WTC11 (cell line): ENCODE results near the gene CCBE1. TPM values are rescaled to one million over a fixed set of nuclear protein-coding genes. Genes with fewer than 3 reads are reported as not detected.

Experiments used
- ATAC-seq: fragments of 200-7000 bp; cut with Tn5 transposase; 2 replicates; pipeline ENCODE4 v1.10.0; 2021; ENCODE audit warnings: mild to moderate bottlenecking, moderate library complexity
- CTCF ChIA-PET: fragments of 300-600 bp; sonication (Branson Sonifier 250); formaldehyde crosslinking; loops from one replicate; lab custom pipeline; 2021; ENCODE audit warnings: antibody characterized with exemption; lab: Charles Lee
- POLR2A ChIA-PET: fragments of 350-600 bp; sonication (Branson Sonifier 250); formaldehyde crosslinking; loops from one replicate; lab custom pipeline; 2021; ENCODE audit warnings: antibody characterized with exemption; lab: Charles Lee
- DNase-seq: peaks from one replicate; pipeline ENCODE4 v3.0.0; 2021; ENCODE audit warnings: low spot score
- H3K27ac Mint-ChIP-seq: 2 replicates; pipeline ENCODE4 v1.8.0; 2021; ENCODE audit warnings: mixed read lengths
- H3K27me3 Mint-ChIP-seq: 2 replicates; pipeline ENCODE4 v1.8.0; 2021; ENCODE audit warnings: low read depth, mild to moderate bottlenecking, moderate library complexity, mixed read lengths
- H3K36me3 Mint-ChIP-seq: 2 replicates; pipeline ENCODE4 v1.8.0; 2021; ENCODE audit warnings: mixed read lengths
- H3K4me1 Mint-ChIP-seq: 2 replicates; pipeline ENCODE4 v1.8.0; 2022; ENCODE audit warnings: mixed read lengths
- H3K4me3 Mint-ChIP-seq: 2 replicates; pipeline ENCODE4 v1.8.0; 2021; ENCODE audit warnings: mild to moderate bottlenecking, moderate library complexity, mixed read lengths
- H3K9me3 Mint-ChIP-seq: 2 replicates; pipeline ENCODE4 v1.8.0; 2021; ENCODE audit warnings: mixed read lengths
- CREM ChIP-seq: sonication (generic); formaldehyde crosslinking; IDR thresholded peaks from 2 replicates; pipeline ENCODE4 v1.8.1; 2022; ENCODE audit warnings: mild to moderate bottlenecking, missing genetic modification reagents, moderate library complexity
- ELF4 ChIP-seq: sonication (generic); formaldehyde crosslinking; IDR thresholded peaks from 2 replicates; pipeline ENCODE4 v1.8.1; 2022; ENCODE audit warnings: low read depth, mild to moderate bottlenecking, moderate library complexity, missing genetic modification reagents
- ESRRA ChIP-seq: sonication (generic); formaldehyde crosslinking; IDR thresholded peaks from 2 replicates; pipeline ENCODE4 v1.8.1; 2022; ENCODE audit warnings: mild to moderate bottlenecking, missing genetic modification reagents, borderline replicate concordance
- GABPB1 ChIP-seq: sonication (generic); formaldehyde crosslinking; IDR thresholded peaks from 2 replicates; pipeline ENCODE4 v1.8.1; 2023; ENCODE audit warnings: mild to moderate bottlenecking, missing genetic modification reagents
- GRHL2 ChIP-seq: fragments of 250-450 bp; sonication (Bioruptor Pico); IDR thresholded peaks from 2 replicates; pipeline ENCODE4 v1.8.0; 2022; ENCODE audit warnings: mild to moderate bottlenecking, moderate library complexity; ENCODE audit not compliant: insufficient replicate concordance, severe bottlenecking
- HMGA2 ChIP-seq: fragments of 250-450 bp; sonication (Bioruptor Pico); IDR thresholded peaks from 2 replicates; pipeline ENCODE4 v1.4.0; 2021; ENCODE audit warnings: mild to moderate bottlenecking, moderate library complexity
- JUN ChIP-seq: sonication (generic); formaldehyde crosslinking; IDR thresholded peaks from 2 replicates; pipeline ENCODE4 v1.8.0; 2023; ENCODE audit warnings: mild to moderate bottlenecking, missing genetic modification reagents
- MYBL2 ChIP-seq: sonication (generic); formaldehyde crosslinking; IDR thresholded peaks from 2 replicates; pipeline ENCODE4 v1.8.1; 2023; ENCODE audit warnings: mild to moderate bottlenecking, moderate library complexity, missing genetic modification reagents
- NFYB ChIP-seq: sonication (generic); formaldehyde crosslinking; conservative IDR thresholded peaks from 2 replicates; pipeline ENCODE4 v1.8.0; 2022; ENCODE audit warnings: low read depth, missing genetic modification reagents
- OVOL2 ChIP-seq: fragments of 250-450 bp; sonication (Bioruptor Pico); IDR thresholded peaks from 2 replicates; pipeline ENCODE4 v1.9.0; 2021; ENCODE audit warnings: mild to moderate bottlenecking, borderline replicate concordance
- SMAD3 ChIP-seq: sonication (generic); formaldehyde crosslinking; IDR thresholded peaks from 2 replicates; pipeline ENCODE4 v1.8.0; 2022; ENCODE audit warnings: missing genetic modification reagents, mild to moderate bottlenecking, borderline replicate concordance
- SMAD4 ChIP-seq: sonication (generic); formaldehyde crosslinking; IDR thresholded peaks from 2 replicates; pipeline ENCODE4 v1.8.0; 2022; ENCODE audit warnings: mild to moderate bottlenecking, missing genetic modification reagents
- SOX15 ChIP-seq: fragments of 250-450 bp; sonication (Bioruptor Pico); IDR thresholded peaks from 2 replicates; pipeline ENCODE4 v1.9.0; 2021; ENCODE audit warnings: mild to moderate bottlenecking
- TEAD1 ChIP-seq: sonication (generic); formaldehyde crosslinking; IDR thresholded peaks from 2 replicates; pipeline ENCODE4 v1.8.0; 2022; ENCODE audit warnings: mild to moderate bottlenecking, missing genetic modification reagents
- TP53 ChIP-seq: sonication (generic); formaldehyde crosslinking; IDR thresholded peaks from 2 replicates; pipeline ENCODE4 v1.8.1; 2023; ENCODE audit warnings: mild to moderate bottlenecking, missing genetic modification reagents
- ZNF219 ChIP-seq: sonication (generic); formaldehyde crosslinking; IDR thresholded peaks from 2 replicates; pipeline ENCODE4 v1.8.0; 2023; ENCODE audit warnings: missing genetic modification reagents, mild to moderate bottlenecking, borderline replicate concordance
- ZNF416 ChIP-seq: fragments of 250-450 bp; sonication (Bioruptor Pico); IDR thresholded peaks from 2 replicates; pipeline ENCODE4 v1.9.0; 2021; ENCODE audit warnings: mild to moderate bottlenecking, inconsistent platforms
- ZNF423 ChIP-seq: fragments of 250-450 bp; sonication (Bioruptor Pico); IDR thresholded peaks from 2 replicates; pipeline ENCODE4 v2.1.2; 2022; ENCODE audit warnings: mild to moderate bottlenecking, moderate library complexity
- total RNA-seq: library from RNA; stranded (reverse); gene quantifications from 3 replicates; pipeline ENCODE4 v1.2.3, GENCODE V29; 2021
- TF ChIP-seq, protein P1 (sequence below): sonication (generic); formaldehyde crosslinking; IDR thresholded peaks from 2 replicates; pipeline ENCODE4 v1.8.1; 2023; ENCODE audit warnings: mild to moderate bottlenecking, moderate library complexity, missing genetic modification reagents
- TF ChIP-seq, protein P2 (sequence below): sonication (generic); formaldehyde crosslinking; IDR thresholded peaks from 2 replicates; pipeline ENCODE4 v1.8.0; 2022; ENCODE audit warnings: missing genetic modification reagents
- TF ChIP-seq, protein P3 (sequence below): fragments of 200-600 bp; IDR thresholded peaks from 2 replicates; pipeline ENCODE4 v1.8.0; 2022; ENCODE audit warnings: antibody characterized with exemption

The CCBE1 gene
- total RNA-seq, 1 experiment from 2014 or later, result 9.7 TPM

DNA sequence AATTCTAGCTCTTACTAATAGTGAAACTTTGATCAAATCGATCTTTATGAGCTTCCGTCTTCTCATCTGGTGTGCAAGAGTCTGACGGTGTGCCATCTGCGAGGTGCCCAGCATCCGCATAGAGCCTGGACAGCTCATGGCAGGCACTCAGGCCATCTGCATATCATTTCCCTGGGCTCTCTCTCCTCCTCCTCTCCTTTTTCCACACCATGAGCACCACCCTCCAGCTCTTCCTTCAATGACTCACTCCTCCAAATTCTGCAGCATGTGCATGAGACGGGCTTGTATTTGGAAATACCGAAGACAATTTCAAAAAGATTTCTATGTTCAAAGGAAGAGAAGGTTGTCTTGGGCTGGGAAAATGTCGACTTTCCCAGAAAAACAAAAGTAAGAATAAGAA is 161.1 kb downstream of the CCBE1 start:
- no peak for ATAC-seq

DNA sequence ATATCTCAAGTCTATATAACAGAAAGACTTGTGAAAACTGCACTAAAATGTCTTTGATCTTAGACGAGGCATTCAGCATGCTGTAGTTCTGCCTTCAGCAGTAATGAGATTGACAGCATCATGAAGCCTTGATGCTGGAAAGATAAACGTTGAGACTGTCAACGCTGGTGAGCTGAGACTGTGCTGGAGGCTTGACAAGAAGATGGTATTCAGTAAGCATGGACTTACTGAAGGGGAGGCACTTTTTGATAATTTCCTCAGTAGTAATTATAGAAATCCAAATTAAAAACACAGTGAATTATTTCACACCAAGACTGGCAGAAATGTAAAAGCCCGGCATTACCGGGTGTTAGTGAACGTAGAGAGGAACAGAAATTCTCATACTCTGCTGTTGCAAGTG is 162.2 kb downstream of the CCBE1 start:
- ATAC-seq (no peak), DNase-seq (no peak)
- Mint-ChIP-seq H3K27ac (no peak overlapping the region), H3K4me1 (no peaks in the 10 kb centered on the region), H3K4me3 (no peak overlapping the region), H3K36me3 (no peaks in the 10 kb centered on the region), H3K27me3 (no peaks in the 10 kb centered on the region), H3K9me3 (no peaks in the 10 kb centered on the region)
- ChIA-PET CTCF (no interaction called here), POLR2A (no interaction called here)
- TF ChIP-seq SMAD4 (CRISPR knock-in tag) (no peak), HMGA2 (CRISPR knock-in tag) (no peak), SMAD3 (CRISPR knock-in tag) (no peak), GABPB1 (CRISPR knock-in tag) (no peak), OVOL2 (CRISPR knock-in tag) (no peak), TEAD1 (CRISPR knock-in tag) (no peak), ZNF219 (CRISPR knock-in tag) (no peak), SOX15 (CRISPR knock-in tag) (no peak), ESRRA (CRISPR knock-in tag) (no peak), GRHL2 (CRISPR knock-in tag) (no peak), JUN (CRISPR knock-in tag) (no peak)
- TF ChIP-seq, protein P1, sequence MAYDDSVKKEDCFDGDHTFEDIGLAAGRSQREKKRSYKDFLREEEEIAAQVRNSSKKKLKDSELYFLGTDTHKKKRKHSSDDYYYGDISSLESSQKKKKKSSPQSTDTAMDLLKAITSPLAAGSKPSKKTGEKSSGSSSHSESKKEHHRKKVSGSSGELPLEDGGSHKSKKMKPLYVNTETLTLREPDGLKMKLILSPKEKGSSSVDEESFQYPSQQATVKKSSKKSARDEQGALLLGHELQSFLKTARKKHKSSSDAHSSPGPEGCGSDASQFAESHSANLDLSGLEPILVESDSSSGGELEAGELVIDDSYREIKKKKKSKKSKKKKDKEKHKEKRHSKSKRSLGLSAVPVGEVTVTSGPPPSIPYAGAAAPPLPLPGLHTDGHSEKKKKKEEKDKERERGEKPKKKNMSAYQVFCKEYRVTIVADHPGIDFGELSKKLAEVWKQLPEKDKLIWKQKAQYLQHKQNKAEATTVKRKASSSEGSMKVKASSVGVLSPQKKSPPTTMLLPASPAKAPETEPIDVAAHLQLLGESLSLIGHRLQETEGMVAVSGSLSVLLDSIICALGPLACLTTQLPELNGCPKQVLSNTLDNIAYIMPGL (CRISPR knock-in tag), result no peak
- TF ChIP-seq, protein P2, sequence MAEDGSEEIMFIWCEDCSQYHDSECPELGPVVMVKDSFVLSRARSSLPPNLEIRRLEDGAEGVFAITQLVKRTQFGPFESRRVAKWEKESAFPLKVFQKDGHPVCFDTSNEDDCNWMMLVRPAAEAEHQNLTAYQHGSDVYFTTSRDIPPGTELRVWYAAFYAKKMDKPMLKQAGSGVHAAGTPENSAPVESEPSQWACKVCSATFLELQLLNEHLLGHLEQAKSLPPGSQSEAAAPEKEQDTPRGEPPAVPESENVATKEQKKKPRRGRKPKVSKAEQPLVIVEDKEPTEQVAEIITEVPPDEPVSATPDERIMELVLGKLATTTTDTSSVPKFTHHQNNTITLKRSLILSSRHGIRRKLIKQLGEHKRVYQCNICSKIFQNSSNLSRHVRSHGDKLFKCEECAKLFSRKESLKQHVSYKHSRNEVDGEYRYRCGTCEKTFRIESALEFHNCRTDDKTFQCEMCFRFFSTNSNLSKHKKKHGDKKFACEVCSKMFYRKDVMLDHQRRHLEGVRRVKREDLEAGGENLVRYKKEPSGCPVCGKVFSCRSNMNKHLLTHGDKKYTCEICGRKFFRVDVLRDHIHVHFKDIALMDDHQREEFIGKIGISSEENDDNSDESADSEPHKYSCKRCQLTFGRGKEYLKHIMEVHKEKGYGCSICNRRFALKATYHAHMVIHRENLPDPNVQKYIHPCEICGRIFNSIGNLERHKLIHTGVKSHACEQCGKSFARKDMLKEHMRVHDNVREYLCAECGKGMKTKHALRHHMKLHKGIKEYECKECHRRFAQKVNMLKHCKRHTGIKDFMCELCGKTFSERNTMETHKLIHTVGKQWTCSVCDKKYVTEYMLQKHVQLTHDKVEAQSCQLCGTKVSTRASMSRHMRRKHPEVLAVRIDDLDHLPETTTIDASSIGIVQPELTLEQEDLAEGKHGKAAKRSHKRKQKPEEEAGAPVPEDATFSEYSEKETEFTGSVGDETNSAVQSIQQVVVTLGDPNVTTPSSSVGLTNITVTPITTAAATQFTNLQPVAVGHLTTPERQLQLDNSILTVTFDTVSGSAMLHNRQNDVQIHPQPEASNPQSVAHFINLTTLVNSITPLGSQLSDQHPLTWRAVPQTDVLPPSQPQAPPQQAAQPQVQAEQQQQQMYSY, result no peak
- TF ChIP-seq, protein P3, sequence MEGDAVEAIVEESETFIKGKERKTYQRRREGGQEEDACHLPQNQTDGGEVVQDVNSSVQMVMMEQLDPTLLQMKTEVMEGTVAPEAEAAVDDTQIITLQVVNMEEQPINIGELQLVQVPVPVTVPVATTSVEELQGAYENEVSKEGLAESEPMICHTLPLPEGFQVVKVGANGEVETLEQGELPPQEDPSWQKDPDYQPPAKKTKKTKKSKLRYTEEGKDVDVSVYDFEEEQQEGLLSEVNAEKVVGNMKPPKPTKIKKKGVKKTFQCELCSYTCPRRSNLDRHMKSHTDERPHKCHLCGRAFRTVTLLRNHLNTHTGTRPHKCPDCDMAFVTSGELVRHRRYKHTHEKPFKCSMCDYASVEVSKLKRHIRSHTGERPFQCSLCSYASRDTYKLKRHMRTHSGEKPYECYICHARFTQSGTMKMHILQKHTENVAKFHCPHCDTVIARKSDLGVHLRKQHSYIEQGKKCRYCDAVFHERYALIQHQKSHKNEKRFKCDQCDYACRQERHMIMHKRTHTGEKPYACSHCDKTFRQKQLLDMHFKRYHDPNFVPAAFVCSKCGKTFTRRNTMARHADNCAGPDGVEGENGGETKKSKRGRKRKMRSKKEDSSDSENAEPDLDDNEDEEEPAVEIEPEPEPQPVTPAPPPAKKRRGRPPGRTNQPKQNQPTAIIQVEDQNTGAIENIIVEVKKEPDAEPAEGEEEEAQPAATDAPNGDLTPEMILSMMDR, result no peak

More for the DNA sequence above, 161.1 kb downstream of the CCBE1 start:
- DNase-seq, result no peak
- Mint-ChIP-seq H3K36me3 (no peaks in the 10 kb centered on the region), H3K27me3 (no peaks in the 10 kb centered on the region), H3K4me1 (no peaks in the 10 kb centered on the region), H3K9me3 (no peaks in the 10 kb centered on the region), H3K4me3 (no peak overlapping the region), H3K27ac (no peak overlapping the region)
- TF ChIP-seq ZNF416 (CRISPR knock-in tag) (no peak), SMAD4 (CRISPR knock-in tag) (no peak), ZNF423 (CRISPR knock-in tag) (no peak), NFYB (no peak), TP53 (no peak), MYBL2 (CRISPR knock-in tag) (no peak), GRHL2 (CRISPR knock-in tag) (no peak), CREM (CRISPR knock-in tag) (no peak), ELF4 (no peak)
- POLR2A ChIA-PET, result no interaction called here
- CTCF ChIA-PET, result no interaction called here
